ENCODE measurements around the gene CHST13.

Gene CHST13

GRCh38 chr3:126511291-126511690 lies 12.7 kb upstream of the CHST13 start:
- no peak for DNase-seq

- DNase-seq: no peak
These were observed 11.9 kb upstream of the CHST13 start for GRCh38 chr3:126512026-126512425.

- no peak for DNase-seq
These were observed 10.9 kb upstream of the CHST13 start for GRCh38 chr3:126512916-126513650.

GRCh38 chr3:126514161-126514560 lies 9.8 kb upstream of the CHST13 start:
- DNase-seq: no peak

GRCh38 chr3:126515066-126515706 lies 8.8 kb upstream of the CHST13 start:
- no peak for DNase-seq

- no peak for DNase-seq
These were observed 7.6 kb upstream of the CHST13 start for GRCh38 chr3:126516152-126516935.

- DNase-seq: no peak
These were observed 7.0 kb upstream of the CHST13 start for GRCh38 chr3:126516936-126517290.

- no peak for DNase-seq
These were observed 6.5 kb upstream of the CHST13 start, which contains the start of gene UROC1 for GRCh38 chr3:126517291-126517951. Gene UROC1, minus strand, starts transcription at chr3:126517773. Its CDS starts 54 bp downstream, at chr3:126517719.

GRCh38 chr3:126517986-126518778 lies 5.8 kb upstream of the CHST13 start:
- DNase-seq: no peak

- DNase-seq: no peak
These were observed 5.2 kb upstream of the CHST13 start for GRCh38 chr3:126518779-126519177.

GRCh38 chr3:126519506-126520455 lies 4.2 kb upstream of the CHST13 start:
- DNase-seq: no peak

- DNase-seq: no peak
These were observed 2.6 kb upstream of the CHST13 start for GRCh38 chr3:126521122-126521891.

- peak; percentile 71 for DNase-seq
These were observed 1.6 kb upstream of the CHST13 start for GRCh38 chr3:126522363-126522788.

- DNase-seq: no peak
These were observed 554 bp downstream of the CHST13 start for GRCh38 chr3:126524429-126524988.

GRCh38 chr3:126525091-126525852 lies 1.3 kb downstream of the CHST13 start:
- no peak for DNase-seq

GRCh38 chr3:126525853-126526667 lies 2.1 kb downstream of the CHST13 start:
- no peak for DNase-seq

GRCh38 chr3:126526668-126527005 lies 2.7 kb downstream of the CHST13 start:
- DNase-seq: no peak

- no peak for DNase-seq
These were observed 3.1 kb downstream of the CHST13 start for GRCh38 chr3:126527006-126527405.

All from NCI-H2107 (cell line).